K562 (cell line): ENCODE measurements around the gene TMEM60. TPM values are rescaled to one million over a fixed set of nuclear protein-coding genes. Genes with fewer than 3 reads are reported as not detected.

Experiments
- ARID1B ChIP-seq: fragments of 450-650 bp; IDR thresholded peaks from 2 replicates; pipeline ENCODE4 v1.6.1; 2016; ENCODE audit warnings: antibody characterized with exemption, mild to moderate bottlenecking, inconsistent platforms
- ARNT ChIP-seq, 2 experiments: fragments of 450-650 bp; IDR thresholded peaks; 2 replicates each; pipeline ENCODE4 v1.6.1; 2016; ENCODE audit warnings: mild to moderate bottlenecking in 1 of 2
- DDX20 ChIP-seq: fragments of 450-650 bp; IDR thresholded peaks from 2 replicates; pipeline ENCODE4 v1.6.1; 2016; ENCODE audit warnings: missing genetic modification characterization, low read depth, mild to moderate bottlenecking, missing compliant biosample characterization, moderate library complexity
- ESRRB ChIP-seq: fragments of 250-450 bp; sonication (Bioruptor Pico); IDR thresholded peaks from 2 replicates; pipeline ENCODE4 v1.5.0; 2020; ENCODE audit warnings: mild to moderate bottlenecking, moderate library complexity, borderline replicate concordance
- FUS ChIP-seq: fragments of 200-400 bp; formaldehyde crosslinking; optimal IDR thresholded peaks from 2 replicates; pipeline ENCODE3; 2017; ENCODE audit warnings: low read depth, low read length
- HES1 ChIP-seq: fragments of 450-650 bp; IDR thresholded peaks from 2 replicates; pipeline ENCODE4 v1.6.1; 2016; ENCODE audit warnings: low read depth, mild to moderate bottlenecking, moderate library complexity
- MCM2 ChIP-seq: fragments of 450-650 bp; IDR thresholded peaks from 2 replicates; pipeline ENCODE4 v1.6.1; 2017; ENCODE audit warnings: low read depth, mild to moderate bottlenecking
- NCOA4 ChIP-seq: fragments of 450-650 bp; IDR thresholded peaks from 2 replicates; pipeline ENCODE4 v1.6.1; 2018; ENCODE audit warnings: mild to moderate bottlenecking; ENCODE audit not compliant: partially characterized antibody
- NELFE ChIP-seq: IDR thresholded peaks from 2 replicates; pipeline ENCODE4 v1.6.1; 2011; ENCODE audit warnings: mild to moderate bottlenecking; ENCODE audit not compliant: insufficient read depth, insufficient read length
- NEUROD1 ChIP-seq: fragments of 150-350 bp; IDR thresholded peaks from 2 replicates; pipeline ENCODE4 v1.6.1; 2014; ENCODE audit warnings: borderline replicate concordance, low read length, low read depth; ENCODE audit not compliant: partially characterized antibody
- POLR2AphosphoS2 ChIP-seq: IDR thresholded peaks from 2 replicates; pipeline ENCODE4 v1.6.1; 2012; ENCODE audit warnings: low read length, improper control_type of control experiment
- POLR2AphosphoS5 ChIP-seq: IDR thresholded peaks from 2 replicates; pipeline ENCODE4 v1.6.1; 2011; ENCODE audit warnings: mild to moderate bottlenecking, low read depth, low read length, moderate library complexity; ENCODE audit not compliant: control insufficient read depth, insufficient read depth
- PURB ChIP-seq: sonication (generic); formaldehyde crosslinking; IDR thresholded peaks from 2 replicates; pipeline ENCODE4 v1.9.0; 2021; ENCODE audit warnings: low read depth, mild to moderate bottlenecking, missing genetic modification reagents
- RCOR1 ChIP-seq, 2 experiments: IDR thresholded peaks; 2 replicates each; pipeline ENCODE4 v1.6.1; 2012; ENCODE audit warnings: low read depth in 2 of 2, low read length in 2 of 2, borderline replicate concordance in 1 of 2, improper control_type of control experiment in 1 of 2
- STAG1 ChIP-seq: sonication (generic); formaldehyde crosslinking; IDR thresholded peaks from 2 replicates; pipeline ENCODE4 v1.5.0; 2020; ENCODE audit warnings: missing genetic modification reagents, borderline replicate concordance
- THRA ChIP-seq: fragments of 450-650 bp; IDR thresholded peaks from 2 replicates; pipeline ENCODE4 v1.6.1; 2017; ENCODE audit warnings: mild to moderate bottlenecking, moderate library complexity
- THRAP3 ChIP-seq: fragments of 450-650 bp; IDR thresholded peaks from 2 replicates; pipeline ENCODE4 v1.6.1; 2016; ENCODE audit warnings: mild to moderate bottlenecking, inconsistent platforms, borderline replicate concordance
- ZNF41 ChIP-seq: fragments of 250-450 bp; sonication (Bioruptor Pico); conservative IDR thresholded peaks from 2 replicates; pipeline ENCODE4 v1.4.0; 2020; ENCODE audit warnings: mild to moderate bottlenecking
- polyA plus RNA-seq, 8 experiments: library from polyadenylated mRNA; depleted of rRNA in 4 of 8; stranded (reverse) in 5 of 8; unstranded in 3 of 8; fragments of >200 nt; fragmentation: Nextera tagmentation in 2 of 8; fragmentation: Illumina TruSeq in 1 of 8; extraction: Ambion mirVana in 2 of 8; extraction: Trizol in 1 of 8; gene quantifications; 2 replicates each; pipeline versions ENCODE4 v1.2.1 to v1.2.3, GENCODE V29; 2011 to 2014; ENCODE audit warnings: inconsistent platforms in 1 of 8, missing spikeins in 1 of 8
- total RNA-seq, 7 experiments: library from RNA; depleted of rRNA in 6 of 7; stranded (reverse); fragments of >200 nt in 6 of 7; fragmentation: Illumina TruSeq in 2 of 7; extraction: Trizol in 2 of 7; gene quantifications; 2 replicates each; pipeline versions ENCODE4 v1.2.1 to v1.2.3, GENCODE V29; 2011 to 2021; ENCODE audit warnings: low replicate concordance in 1 of 7
- TF ChIP-seq, protein P1 (sequence below): fragments of 450-650 bp; formaldehyde crosslinking; IDR thresholded peaks from 2 replicates; pipeline ENCODE4 v1.4.0; 2020; ENCODE audit warnings: mild to moderate bottlenecking, moderate library complexity
- TF ChIP-seq, protein P2 (sequence below): fragments of 250-450 bp; sonication (Bioruptor Pico); IDR thresholded peaks from 2 replicates; pipeline ENCODE4 v1.4.0; 2020
- TF ChIP-seq, protein P3 (sequence below): IDR thresholded peaks from 3 replicates; pipeline ENCODE4 v1.6.1; 2011; ENCODE audit warnings: borderline replicate concordance, mild to moderate bottlenecking; ENCODE audit not compliant: insufficient read length, insufficient read depth

The TMEM60 gene
- total and polyA plus RNA-seq, 9 of the 15 experiments (the other 6 are each of a cell fraction or from before 2014, with no cell fraction given): 12.5 to 140 (median 38.4) TPM

- TF ChIP-seq ARID1B (0 out of 2 replicates have a peak, but pooled peaks have one; percentile 6), POLR2AphosphoS2 (no peak), HES1 (peak; percentile 28; the same call in 1 of the 2 replicates), ARNT (IDR thresholded peaks at IDR 0.05) (peak in 1 of 2 experiments; percentile 65; a peak in 1 of 4 replicates), FUS (no peak), RCOR1 (IDR thresholded peaks at IDR 0.05; ENCODE audit: borderline replicate concordance in 1 of 2, low read depth in 2 of 2, low read length in 2 of 2) (peak in 1 of 2 experiments; percentile 83; a peak in 3 of 4 replicates), ZNF41 (CRISPR knock-in tag) (no peak), NELFE (no peak), THRA (no peak), NCOA4 (no peak), MCM2 (no peak), THRAP3 (no peak), ESRRB (CRISPR knock-in tag) (no peak), PURB (CRISPR knock-in tag) (no peak), DDX20 (tag) (no peak), STAG1 (CRISPR knock-in tag) (no peak), POLR2AphosphoS5 (peak; percentile 57), NEUROD1 (peak; percentile 97)
- TF ChIP-seq, protein P1, sequence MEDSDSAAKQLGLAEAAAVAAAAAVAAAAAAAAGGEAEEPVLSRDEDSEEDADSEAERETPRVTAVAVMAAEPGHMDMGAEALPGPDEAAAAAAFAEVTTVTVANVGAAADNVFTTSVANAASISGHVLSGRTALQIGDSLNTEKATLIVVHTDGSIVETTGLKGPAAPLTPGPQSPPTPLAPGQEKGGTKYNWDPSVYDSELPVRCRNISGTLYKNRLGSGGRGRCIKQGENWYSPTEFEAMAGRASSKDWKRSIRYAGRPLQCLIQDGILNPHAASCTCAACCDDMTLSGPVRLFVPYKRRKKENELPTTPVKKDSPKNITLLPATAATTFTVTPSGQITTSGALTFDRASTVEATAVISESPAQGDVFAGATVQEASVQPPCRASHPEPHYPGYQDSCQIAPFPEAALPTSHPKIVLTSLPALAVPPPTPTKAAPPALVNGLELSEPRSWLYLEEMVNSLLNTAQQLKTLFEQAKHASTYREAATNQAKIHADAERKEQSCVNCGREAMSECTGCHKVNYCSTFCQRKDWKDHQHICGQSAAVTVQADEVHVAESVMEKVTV: peak; percentile 46; the same call in 1 of the 2 replicates
- TF ChIP-seq, protein P2, sequence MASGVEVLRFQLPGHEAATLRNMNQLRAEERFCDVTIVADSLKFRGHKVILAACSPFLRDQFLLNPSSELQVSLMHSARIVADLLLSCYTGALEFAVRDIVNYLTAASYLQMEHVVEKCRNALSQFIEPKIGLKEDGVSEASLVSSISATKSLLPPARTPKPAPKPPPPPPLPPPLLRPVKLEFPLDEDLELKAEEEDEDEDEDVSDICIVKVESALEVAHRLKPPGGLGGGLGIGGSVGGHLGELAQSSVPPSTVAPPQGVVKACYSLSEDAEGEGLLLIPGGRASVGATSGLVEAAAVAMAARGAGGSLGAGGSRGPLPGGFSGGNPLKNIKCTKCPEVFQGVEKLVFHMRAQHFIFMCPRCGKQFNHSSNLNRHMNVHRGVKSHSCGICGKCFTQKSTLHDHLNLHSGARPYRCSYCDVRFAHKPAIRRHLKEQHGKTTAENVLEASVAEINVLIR (CRISPR knock-in tag): no peak
- TF ChIP-seq, protein P3, sequence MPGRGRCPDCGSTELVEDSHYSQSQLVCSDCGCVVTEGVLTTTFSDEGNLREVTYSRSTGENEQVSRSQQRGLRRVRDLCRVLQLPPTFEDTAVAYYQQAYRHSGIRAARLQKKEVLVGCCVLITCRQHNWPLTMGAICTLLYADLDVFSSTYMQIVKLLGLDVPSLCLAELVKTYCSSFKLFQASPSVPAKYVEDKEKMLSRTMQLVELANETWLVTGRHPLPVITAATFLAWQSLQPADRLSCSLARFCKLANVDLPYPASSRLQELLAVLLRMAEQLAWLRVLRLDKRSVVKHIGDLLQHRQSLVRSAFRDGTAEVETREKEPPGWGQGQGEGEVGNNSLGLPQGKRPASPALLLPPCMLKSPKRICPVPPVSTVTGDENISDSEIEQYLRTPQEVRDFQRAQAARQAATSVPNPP: no peak
These were observed at the start of gene TMEM60, which contains the start of gene PHTF2 (continued) for GRCh38 chr7:77798394-77799077.
